ENCODE results near the gene SPX.

Gene SPX

DNA sequence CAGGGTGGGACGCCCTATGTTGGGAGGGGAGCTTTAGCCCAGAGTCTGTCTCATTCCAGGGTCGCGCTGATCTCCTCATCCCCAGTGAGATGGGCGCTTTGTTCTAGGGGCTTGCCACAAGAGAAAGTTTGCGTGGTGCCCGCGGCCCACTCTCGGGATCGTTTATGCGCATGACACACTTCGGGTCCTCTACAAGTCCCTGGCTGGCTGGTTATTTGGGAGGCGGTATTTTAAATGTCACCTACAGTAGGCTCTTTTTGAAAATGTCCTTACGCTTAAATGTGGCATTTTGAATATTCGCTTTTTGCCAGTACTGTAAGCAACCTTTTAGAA, 24.0 kb upstream of the SPX start:
- Histone ChIP-seq H3K9ac (ENCODE audit: insufficient read length) (peak overlapping the region; percentile 88), H3K4me3 (peak overlapping the region; percentile 90), H3K9me3 (ENCODE audit: low read depth, low read length) (no peaks in the 10 kb centered on the region), H3K36me3 (ENCODE audit: insufficient read depth, low read length) (peaks cover 9% of the 10 kb centered on the region), H3K27ac (no peak overlapping the region; the same call in 1 of the 2 replicates)
- DNase-seq (ENCODE audit: low read depth, low spot score) = no peak
- no peak for TF ChIP-seq EZH2 (IDR thresholded peaks at IDR 0.05)
- no peak for TF ChIP-seq FOXP2 (optimal IDR thresholded peaks at IDR 0.05; ENCODE audit: control extremely low read depth, extremely low read length, insufficient read depth)
- no peak for TF ChIP-seq POLR2AphosphoS5 (IDR thresholded peaks at IDR 0.05; ENCODE audit: borderline replicate concordance, low read depth, low read length)

DNA sequence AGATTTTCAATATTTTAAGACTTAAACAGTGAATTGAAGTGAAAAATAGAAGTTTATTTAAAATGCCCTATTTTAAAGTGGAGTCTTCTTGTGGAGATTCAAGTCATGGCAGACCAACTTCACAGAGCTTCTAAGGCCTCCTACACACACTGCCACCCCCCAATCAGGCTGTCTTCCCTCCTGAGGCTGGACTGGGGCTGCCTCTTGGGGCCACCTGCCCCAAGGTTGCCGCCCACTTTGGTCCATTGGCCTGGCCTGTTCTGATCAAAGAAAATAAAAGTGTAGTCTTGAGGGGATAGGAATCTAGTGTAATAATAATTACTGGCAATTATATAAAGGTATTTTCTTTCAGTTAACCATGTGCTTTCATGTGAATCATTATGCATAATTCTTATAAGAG, 23.2 kb upstream of the SPX start:
- no peak for DNase-seq (ENCODE audit: low read depth, low spot score)
- Histone ChIP-seq H3K9me3 (ENCODE audit: low read depth, low read length) (no peaks in the 10 kb centered on the region), H3K36me3 (ENCODE audit: insufficient read depth, low read length) (peaks cover 12% of the 10 kb centered on the region), H3K27ac (no peak overlapping the region), H3K4me3 (peak overlapping the region; percentile 90), H3K9ac (ENCODE audit: insufficient read length) (peak overlapping the region; percentile 88)
- TF ChIP-seq FOXP2 (optimal IDR thresholded peaks at IDR 0.05; ENCODE audit: control extremely low read depth, extremely low read length, insufficient read depth) (no peak), POLR2AphosphoS5 (IDR thresholded peaks at IDR 0.05; ENCODE audit: borderline replicate concordance, low read depth, low read length) (no peak), EZH2 (IDR thresholded peaks at IDR 0.05) (no peak)

GRCh38 chr12:21505888-21506287, 20.2 kb upstream of the SPX start:
- DNase-seq (ENCODE audit: low read depth, low spot score) = no peak
- H3K36me3 ChIP-seq (ENCODE audit: insufficient read depth, low read length) = peaks cover 4% of the 10 kb centered on the region; the same call in 1 of the 2 replicates
- H3K27ac ChIP-seq = no peak overlapping the region
- H3K9me3 ChIP-seq (ENCODE audit: low read depth, low read length) = no peaks in the 10 kb centered on the region
- TF ChIP-seq EZH2 (IDR thresholded peaks at IDR 0.05) (no peak), FOXP2 (optimal IDR thresholded peaks at IDR 0.05; ENCODE audit: control extremely low read depth, extremely low read length, insufficient read depth) (no peak), POLR2AphosphoS5 (IDR thresholded peaks at IDR 0.05; ENCODE audit: borderline replicate concordance, low read depth, low read length) (no peak)
- H3K4me3 ChIP-seq = no peak overlapping the region
- no peak overlapping the region for H3K9ac ChIP-seq (ENCODE audit: insufficient read length)

GRCh38 chr12:21507849-21508248, 18.2 kb upstream of the SPX start:
- no peak for DNase-seq (ENCODE audit: low read depth, low spot score)
- no peak overlapping the region for H3K4me3 ChIP-seq
- H3K27ac ChIP-seq = no peak overlapping the region
- peaks cover 5% of the 10 kb centered on the region; the same call in 1 of the 2 replicates for H3K36me3 ChIP-seq (ENCODE audit: insufficient read depth, low read length)
- H3K9ac ChIP-seq (ENCODE audit: insufficient read length) = no peak overlapping the region
- H3K9me3 ChIP-seq (ENCODE audit: low read depth, low read length) = no peaks in the 10 kb centered on the region
- no peak for TF ChIP-seq EZH2 (IDR thresholded peaks at IDR 0.05)
- TF ChIP-seq FOXP2 (optimal IDR thresholded peaks at IDR 0.05; ENCODE audit: control extremely low read depth, extremely low read length, insufficient read depth) = no peak
- no peak for TF ChIP-seq POLR2AphosphoS5 (IDR thresholded peaks at IDR 0.05; ENCODE audit: borderline replicate concordance, low read depth, low read length)

DNA sequence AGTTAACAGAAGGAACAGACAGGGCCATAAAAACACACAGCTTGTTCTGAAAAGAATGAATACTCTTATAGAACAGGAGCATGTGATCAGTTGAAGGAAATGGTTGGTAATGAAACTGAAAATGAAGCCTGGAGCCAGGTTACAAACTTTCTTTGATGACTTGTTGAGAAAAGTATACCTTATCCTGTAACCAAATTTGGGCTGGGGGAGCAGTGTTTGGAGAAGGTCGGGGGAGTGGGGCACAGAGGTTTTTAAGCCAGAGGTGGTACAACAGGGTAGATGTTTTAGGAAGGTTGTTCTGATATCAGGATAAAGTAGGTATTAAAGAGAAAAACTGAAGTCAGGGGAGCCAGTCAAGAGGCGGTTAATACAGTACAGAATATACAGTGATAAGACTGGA, 16.3 kb upstream of the SPX start:
- Histone ChIP-seq H3K9ac (ENCODE audit: insufficient read length) (no peak overlapping the region), H3K9me3 (ENCODE audit: low read depth, low read length) (no peaks in the 10 kb centered on the region), H3K4me3 (no peak overlapping the region), H3K27ac (no peak overlapping the region), H3K36me3 (ENCODE audit: insufficient read depth, low read length) (peaks cover 7% of the 10 kb centered on the region; the same call in 1 of the 2 replicates)
- TF ChIP-seq FOXP2 (optimal IDR thresholded peaks at IDR 0.05; ENCODE audit: control extremely low read depth, extremely low read length, insufficient read depth) (no peak), EZH2 (IDR thresholded peaks at IDR 0.05) (no peak), POLR2AphosphoS5 (IDR thresholded peaks at IDR 0.05; ENCODE audit: borderline replicate concordance, low read depth, low read length) (no peak)
- no peak for DNase-seq (ENCODE audit: low read depth, low spot score)

DNA sequence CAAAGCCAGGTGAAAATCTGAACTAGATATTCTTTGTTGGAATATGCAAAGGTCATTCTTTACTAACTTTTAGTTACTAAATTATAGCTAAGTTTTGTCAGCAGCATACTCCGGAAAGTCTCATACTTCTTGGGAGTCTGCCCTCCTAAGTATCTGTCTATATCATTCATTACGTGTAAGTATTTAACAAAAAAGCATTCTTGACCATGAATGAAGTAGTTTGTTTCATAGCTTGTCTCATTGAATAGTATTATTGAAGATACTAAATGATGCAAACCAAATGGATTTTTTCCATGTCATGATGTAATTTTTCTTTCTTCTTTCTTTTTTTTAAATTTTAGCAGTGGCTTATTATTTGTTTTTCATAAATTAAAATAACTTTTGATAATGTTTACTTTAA, 9.8 kb upstream of the SPX start:
- no peak overlapping the region for H3K27ac ChIP-seq
- TF ChIP-seq POLR2AphosphoS5 (IDR thresholded peaks at IDR 0.05; ENCODE audit: borderline replicate concordance, low read depth, low read length) (no peak), EZH2 (IDR thresholded peaks at IDR 0.05) (no peak)
- no peaks in the 10 kb centered on the region for H3K9me3 ChIP-seq (ENCODE audit: low read depth, low read length)
- peaks cover 15% of the 10 kb centered on the region for H3K36me3 ChIP-seq (ENCODE audit: insufficient read depth, low read length)
- H3K9ac ChIP-seq (ENCODE audit: insufficient read length) = no peak overlapping the region
- DNase-seq (ENCODE audit: low read depth, low spot score) = no peak
- no peak overlapping the region for H3K4me3 ChIP-seq

- TF ChIP-seq FOXP2 (optimal IDR thresholded peaks at IDR 0.05; ENCODE audit: control extremely low read depth, extremely low read length, insufficient read depth) (no peak), POLR2AphosphoS5 (IDR thresholded peaks at IDR 0.05; ENCODE audit: borderline replicate concordance, low read depth, low read length) (no peak), EZH2 (IDR thresholded peaks at IDR 0.05) (no peak)
- Histone ChIP-seq H3K36me3 (ENCODE audit: insufficient read depth, low read length) (peaks cover 12% of the 10 kb centered on the region), H3K27ac (peak overlapping the region; percentile 81), H3K4me3 (peak overlapping the region; percentile 47; the same call in 1 of the 2 replicates), H3K9ac (ENCODE audit: insufficient read length) (peak overlapping the region; percentile 25), H3K9me3 (ENCODE audit: low read depth, low read length) (no peaks in the 10 kb centered on the region)
- DNase-seq (ENCODE audit: low read depth, low spot score) = no peak
Observed at GRCh38 chr12:21518451-21518850, 7.6 kb upstream of the SPX start.

- no peak overlapping the region for H3K27ac ChIP-seq
- 0 out of 2 replicates have a peak, but pooled peaks cover 3% of the 10 kb centered on the region for H3K9me3 ChIP-seq (ENCODE audit: low read depth, low read length)
- H3K36me3 ChIP-seq (ENCODE audit: insufficient read depth, low read length) = no peaks in the 10 kb centered on the region
- no peak for TF ChIP-seq FOXP2 (optimal IDR thresholded peaks at IDR 0.05; ENCODE audit: control extremely low read depth, extremely low read length, insufficient read depth)
- no peak for TF ChIP-seq EZH2 (IDR thresholded peaks at IDR 0.05)
- TF ChIP-seq POLR2AphosphoS5 (IDR thresholded peaks at IDR 0.05; ENCODE audit: borderline replicate concordance, low read depth, low read length) = no peak
- no peak overlapping the region for H3K4me3 ChIP-seq
- DNase-seq (ENCODE audit: low read depth, low spot score) = no peak
- no peak overlapping the region for H3K9ac ChIP-seq (ENCODE audit: insufficient read length)
Observed at GRCh38 chr12:21521541-21521940, 4.6 kb upstream of the SPX start.

GRCh38 chr12:21523148-21523547, 2.9 kb upstream of the SPX start:
- TF ChIP-seq FOXP2 (optimal IDR thresholded peaks at IDR 0.05; ENCODE audit: control extremely low read depth, extremely low read length, insufficient read depth) (no peak), EZH2 (IDR thresholded peaks at IDR 0.05) (no peak), POLR2AphosphoS5 (IDR thresholded peaks at IDR 0.05; ENCODE audit: borderline replicate concordance, low read depth, low read length) (no peak)
- no peak overlapping the region for H3K27ac ChIP-seq
- no peak for DNase-seq (ENCODE audit: low read depth, low spot score)

More at GRCh38 chr12:21523148-21523547, 2.9 kb upstream of the SPX start:
- Histone ChIP-seq H3K36me3 (ENCODE audit: insufficient read depth, low read length) (no peaks in the 10 kb centered on the region), H3K4me3 (no peak overlapping the region), H3K9ac (ENCODE audit: insufficient read length) (no peak overlapping the region), H3K9me3 (ENCODE audit: low read depth, low read length) (0 out of 2 replicates have a peak, but pooled peaks cover 3% of the 10 kb centered on the region)
